Spleen (tissue), 11 donors: Measurements from ENCODE around the gene USH2A. TPM values are rescaled to one million over a fixed set of nuclear protein-coding genes. Genes with fewer than 3 reads are reported as not detected.

ENCODE experiments used
- DNase-seq: peaks from one replicate; pipeline ENCODE4 v3.0.0-alpha.2; 2020
- H3K27ac ChIP-seq, 8 donors: fragments of 200-600 bp; sonication (generic) in 7 of 8; 1 replicate in 4 of 8; 2 replicates in 4 of 8; pipeline versions ENCODE4 v1.5.0 to v1.8.0; 2016 to 2021; ENCODE audit warnings: inconsistent platforms in 4 of 8, mild to moderate bottlenecking in 4 of 8, moderate library complexity in 1 of 8
- H3K27me3 ChIP-seq, 7 donors: fragments of 200-600 bp; sonication (generic) in 6 of 7; replicated peaks in 1 of 7; 1 replicate in 4 of 7; 2 replicates in 3 of 7; pipeline versions ENCODE4 v1.5.0 to v1.8.0; 2016 to 2021; ENCODE audit warnings: inconsistent platforms in 3 of 7, mild to moderate bottlenecking in 1 of 7
- H3K36me3 ChIP-seq, 6 donors: fragments of 200-600 bp; sonication (generic) in 5 of 6; 1 replicate in 4 of 6; 2 replicates in 2 of 6; pipeline versions ENCODE4 v1.5.0 to v1.8.0; 2016 to 2021; ENCODE audit warnings: inconsistent platforms in 2 of 6
- H3K4me1 ChIP-seq, 6 donors: fragments of 200-600 bp; sonication (generic) in 5 of 6; 1 replicate in 3 of 6; 2 replicates in 3 of 6; pipeline versions ENCODE4 v1.5.0 to v1.8.0; 2016 to 2021; ENCODE audit warnings: inconsistent platforms in 3 of 6
- H3K4me3 ChIP-seq, 8 donors: fragments of 200-600 bp; sonication (generic) in 7 of 8; 1 replicate in 4 of 8; 2 replicates in 4 of 8; pipeline versions ENCODE4 v1.5.0 to v1.8.0; 2016 to 2021; ENCODE audit warnings: inconsistent platforms in 4 of 8, mild to moderate bottlenecking in 4 of 8, moderate library complexity in 2 of 8
- H3K9me3 ChIP-seq, 8 donors: fragments of 200-600 bp; sonication (generic) in 7 of 8; 1 replicate in 4 of 8; 2 replicates in 4 of 8; pipeline versions ENCODE4 v1.5.0 to v1.8.0; 2016 to 2021; ENCODE audit warnings: inconsistent platforms in 4 of 8
- CTCF ChIP-seq, 11 experiments: fragments of 200-600 bp in 7 of 11; fragments of 450-650 bp in 4 of 11; sonication (generic) in 4 of 11; IDR thresholded peaks in 8 of 11; conservative IDR thresholded peaks in 3 of 11; 1 replicate in 7 of 11; 2 replicates in 4 of 11; pipeline versions ENCODE4 v1.4.0 to v1.8.0; 2016 to 2021; ENCODE audit warnings: antibody characterized with exemption in 11 of 11, inconsistent platforms in 4 of 11, mild to moderate bottlenecking in 1 of 11
- POLR2A ChIP-seq, 3 donors: fragments of 450-650 bp; IDR thresholded peaks; one replicate each; pipeline ENCODE4 v1.5.1; 2017; ENCODE audit warnings: antibody characterized with exemption in 3 of 3, mild to moderate bottlenecking in 1 of 3
- POLR2AphosphoS5 ChIP-seq, 3 donors: sonication (generic); formaldehyde crosslinking; IDR thresholded peaks; one replicate each; pipeline ENCODE4 v1.5.1; 2017; ENCODE audit warnings: antibody characterized with exemption in 3 of 3
- WGBS, 5 donors: extraction: QIAGEN DNeasy Blood & Tissue Kit in 3 of 5; methylation state at CpG; one replicate each; pipeline versions ENCODE4 v1.1.5 to v1.1.7; 2013 to 2018; 5-methylcytosine and 5-hydroxymethylcytosine counted together
- intact Hi-C: fragments of 100-400 bp; cut with DNase I; formaldehyde crosslinking; loops from one replicate; pipeline ENCODE4 v1.15.0; 2023; ENCODE audit warnings: low total_unique reads
- polyA plus RNA-seq, 3 donors: library from polyadenylated mRNA; stranded (reverse); fragments of 200-250 nt; gene quantifications; one replicate each; pipeline ENCODE4 v1.2.1, GENCODE V29; 2013
- total RNA-seq, 7 donors: library from RNA; depleted of rRNA in 3 of 7; stranded (reverse); fragments of >200 nt in 3 of 7; fragmentation: NEBNext Ultra II Directional in 4 of 7; extraction: Animal tissue kit (Norgen Biotek cat#: 25700) in 4 of 7; gene quantifications; one replicate each; pipeline versions ENCODE4 v1.1.0 to v1.2.1, GENCODE V29; 2016 to 2021
- donor health status: healthy with polysubstance abuse.
- donor health status: DM: no; HTN: no; CAD: no; lungs with moderate emphysema.
- donor health status: DM: no; HTN: no; CAD: no.
- donor health status: Bipolar disorder and iron deficiency.
- donor health status: healthy.
- donor health status: DM: no; HTN: no; CAD: no.
- donor health status: DM: yes; HTN: yes; CAD: no.

Gene USH2A
- total and polyA plus RNA-seq, 10 donors, result under 0.01 TPM; not detected in 9

DNA sequence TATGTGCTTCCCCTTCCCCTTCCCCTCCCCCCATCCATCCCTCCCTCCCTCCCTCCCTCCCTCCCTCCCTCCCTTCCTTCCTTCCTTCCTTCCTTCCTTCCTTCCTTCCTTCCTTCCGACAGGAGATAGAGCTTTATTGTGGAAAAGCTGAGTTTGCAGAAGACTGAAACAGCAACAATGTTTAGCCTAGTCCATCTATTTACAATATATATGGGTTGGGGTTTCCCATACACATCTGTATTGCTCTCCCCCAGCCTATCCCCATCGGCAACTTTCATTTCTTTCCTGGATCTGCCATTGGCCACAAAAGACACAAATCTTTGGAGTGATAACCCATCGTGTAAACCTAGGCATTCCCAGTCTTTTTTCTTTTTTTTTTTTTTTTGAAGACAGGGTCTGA, 222.3 kb downstream of the USH2A start:
- Histone ChIP-seq H3K9me3 (no peaks in the 10 kb centered on the region), H3K27me3 (no peaks in the 10 kb centered on the region), H3K4me3 (no peak overlapping the region), H3K36me3 (no peaks in the 10 kb centered on the region), H3K4me1 (no peaks in the 10 kb centered on the region), H3K27ac (no peak overlapping the region)
- 72 to 93% (median 75%) methylated on average over 2 to 3 of the region's 3 CpGs for WGBS, 5 donors
- TF ChIP-seq CTCF (IDR thresholded peaks at IDR 0.05 in 8 of 11, conservative IDR thresholded peaks at IDR 0.05 in 3 of 11) (no peak), POLR2A (IDR thresholded peaks at IDR 0.05) (no peak), POLR2AphosphoS5 (IDR thresholded peaks at IDR 0.05) (no peak)
- intact Hi-C loops, result no loop called here
- no peak for DNase-seq

DNA sequence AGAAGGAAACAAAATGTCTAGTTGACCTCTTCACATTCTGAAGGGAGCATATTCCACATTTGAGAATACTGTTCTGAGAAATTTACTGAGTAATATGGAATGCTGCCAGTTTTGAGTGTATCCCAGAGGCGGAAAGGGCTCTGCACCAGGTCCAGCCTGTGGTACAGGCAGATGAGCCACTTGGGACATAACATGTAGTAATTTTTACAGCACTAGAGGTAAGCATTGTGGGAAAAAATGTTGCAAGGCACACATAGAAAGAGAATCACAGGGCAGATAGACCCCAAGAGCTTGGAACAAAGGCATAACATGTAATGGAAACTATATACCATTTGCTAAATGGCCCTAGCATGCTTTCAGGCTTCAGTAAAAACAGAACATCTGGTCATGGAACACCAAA, 228.5 kb downstream of the USH2A start:
- 60 to 94% (median 79%) methylated on average over 1 of the region's 1 CpG for WGBS, 5 donors
- Histone ChIP-seq H3K27ac (no peak overlapping the region), H3K4me3 (no peak overlapping the region), H3K4me1 (no peaks in the 10 kb centered on the region), H3K9me3 (no peaks in the 10 kb centered on the region), H3K27me3 (no peaks in the 10 kb centered on the region), H3K36me3 (no peaks in the 10 kb centered on the region)
- DNase-seq, result no peak
- intact Hi-C loops, result no loop called here
- TF ChIP-seq POLR2AphosphoS5 (IDR thresholded peaks at IDR 0.05) (no peak), POLR2A (IDR thresholded peaks at IDR 0.05) (no peak), CTCF (IDR thresholded peaks at IDR 0.05 in 8 of 11, conservative IDR thresholded peaks at IDR 0.05 in 3 of 11) (no peak)

DNA sequence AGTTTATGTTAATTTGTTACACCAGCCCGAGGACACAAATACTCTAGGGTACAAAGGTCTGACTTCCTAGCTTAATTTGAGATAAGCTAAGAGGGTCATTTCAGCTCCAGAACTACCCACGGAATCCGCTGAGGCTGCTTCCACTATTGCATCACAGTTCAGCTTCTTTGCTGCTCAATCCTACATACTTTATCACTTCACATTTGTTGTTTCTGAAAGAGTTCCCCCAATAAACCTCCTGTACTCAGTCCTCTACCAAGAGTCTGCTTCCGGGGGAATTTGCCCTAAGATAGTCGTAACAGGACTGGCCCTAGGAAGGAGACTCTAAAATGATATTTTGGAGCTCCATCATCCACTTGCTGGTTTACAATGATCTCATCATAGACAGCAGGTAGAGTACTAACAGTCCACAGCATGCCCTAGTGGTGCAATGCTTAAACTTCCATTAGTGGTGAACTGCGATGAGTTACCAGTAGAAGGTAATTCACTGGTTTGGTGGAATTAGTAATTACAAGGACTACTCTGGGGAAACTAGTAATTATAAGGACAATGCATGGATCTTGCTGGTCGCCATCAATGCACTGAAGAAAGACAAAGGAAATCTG, 229.3 kb downstream of the USH2A start:
- Histone ChIP-seq H3K9me3 (no peaks in the 10 kb centered on the region), H3K36me3 (no peaks in the 10 kb centered on the region), H3K4me3 (no peak overlapping the region), H3K27me3 (no peaks in the 10 kb centered on the region), H3K27ac (no peak overlapping the region), H3K4me1 (no peaks in the 10 kb centered on the region)
- no peak for DNase-seq
- 78 to 87% (median 81%) methylated on average over 7 of the region's 7 CpGs for WGBS, 5 donors
- TF ChIP-seq POLR2A (IDR thresholded peaks at IDR 0.05) (no peak), CTCF (IDR thresholded peaks at IDR 0.05 in 8 of 11, conservative IDR thresholded peaks at IDR 0.05 in 3 of 11) (no peak)
- intact Hi-C loops, result no loop called here

GRCh38 chr1:216190438-216190837, 232.8 kb downstream of the USH2A start:
- Histone ChIP-seq H3K27ac (no peak overlapping the region), H3K4me1 (no peaks in the 10 kb centered on the region), H3K27me3 (no peaks in the 10 kb centered on the region), H3K4me3 (no peak overlapping the region), H3K9me3 (no peaks in the 10 kb centered on the region), H3K36me3 (no peaks in the 10 kb centered on the region)
- WGBS, 5 donors, result 65 to 80% (median 72%) methylated on average over 4 of the region's 4 CpGs
- TF ChIP-seq POLR2A (IDR thresholded peaks at IDR 0.05), result no peak
- no peak for TF ChIP-seq CTCF (IDR thresholded peaks at IDR 0.05 in 8 of 11, conservative IDR thresholded peaks at IDR 0.05 in 3 of 11)
- no peak for TF ChIP-seq POLR2AphosphoS5 (IDR thresholded peaks at IDR 0.05)
- intact Hi-C loops, result no loop called here
- DNase-seq, result no peak
